Stimulated activated CD8-positive, alpha-beta memory T cell treated with anti-CD3 and anti-CD28 coated beads, Interleukin-15, amount 100 ng/mL, for 24 hours (primary cell): Measurements from ENCODE around the gene ZDHHC8.

Source experiments
- DNase-seq: peaks from one replicate; pipeline ENCODE4 v3.0.0-alpha.2; 2020; ENCODE audit warnings: low read depth

The ZDHHC8 gene

GRCh38 chr22:20181194-20181883 lies 49.7 kb downstream of the ZDHHC8 start:
- DNase-seq = no peak

- DNase-seq = no peak
Measured at GRCh38 chr22:20181884-20182236, 50.3 kb downstream of the ZDHHC8 start.

GRCh38 chr22:20182365-20182764 lies 50.8 kb downstream of the ZDHHC8 start:
- no peak for DNase-seq

- DNase-seq = no peak
Measured at GRCh38 chr22:20183101-20183500, 51.5 kb downstream of the ZDHHC8 start.

- DNase-seq = no peak
Measured at GRCh38 chr22:20183823-20184222, 52.2 kb downstream of the ZDHHC8 start.

- DNase-seq = no peak
Measured at GRCh38 chr22:20184501-20185165, 53.0 kb downstream of the ZDHHC8 start.

GRCh38 chr22:20185750-20186149 lies 54.1 kb downstream of the ZDHHC8 start:
- no peak for DNase-seq

GRCh38 chr22:20186183-20186870 lies 54.7 kb downstream of the ZDHHC8 start:
- DNase-seq = no peak

GRCh38 chr22:20186871-20187546 lies 55.4 kb downstream of the ZDHHC8 start:
- no peak for DNase-seq

- DNase-seq = no peak
Measured at GRCh38 chr22:20187777-20188566, 56.4 kb downstream of the ZDHHC8 start.

- DNase-seq = no peak
Measured at GRCh38 chr22:20188567-20188877, 56.9 kb downstream of the ZDHHC8 start.

GRCh38 chr22:20191000-20191515 lies 59.5 kb downstream of the ZDHHC8 start:
- no peak for DNase-seq

GRCh38 chr22:20191803-20192202 lies 60.2 kb downstream of the ZDHHC8 start:
- DNase-seq = no peak

GRCh38 chr22:20192293-20192971 lies 60.8 kb downstream of the ZDHHC8 start:
- no peak for DNase-seq

GRCh38 chr22:20192972-20193760 lies 61.6 kb downstream of the ZDHHC8 start:
- no peak for DNase-seq

GRCh38 chr22:20193761-20194494 lies 62.3 kb downstream of the ZDHHC8 start:
- no peak for DNase-seq

GRCh38 chr22:20194681-20195593 lies 63.3 kb downstream of the ZDHHC8 start:
- DNase-seq = no peak

GRCh38 chr22:20196094-20196842 lies 64.7 kb downstream of the ZDHHC8 start:
- DNase-seq = no peak
